Neural progenitor cell (in vitro differentiated cells): Measurements from ENCODE around the gene SORBS2. TPM values are rescaled to one million over a fixed set of nuclear protein-coding genes. Genes with fewer than 3 reads are reported as not detected.

Experiments used
- DNase-seq: peaks from one replicate; pipeline ENCODE4 v3.0.0-alpha.2; 2016; ENCODE audit warnings: low spot score
- H2AFZ ChIP-seq: fragments of 200-600 bp; sonication (generic); replicated peaks from 2 replicates; pipeline ENCODE4 v1.6.1; 2016; ENCODE audit warnings: antibody characterized with exemption
- H3F3A ChIP-seq: fragments of 200-600 bp; sonication (generic); 2 replicates; pipeline ENCODE4 v1.6.1; 2016; ENCODE audit warnings: antibody characterized with exemption, low read depth
- H3K27ac ChIP-seq: fragments of 200-600 bp; sonication (generic); 2 replicates; pipeline ENCODE4 v1.5.1; 2016; ENCODE audit warnings: mild to moderate bottlenecking
- H3K27me3 ChIP-seq: fragments of 200-600 bp; sonication (generic); 2 replicates; pipeline ENCODE4 v1.6.1; 2016; ENCODE audit warnings: mild to moderate bottlenecking, moderate library complexity
- H3K36me3 ChIP-seq: fragments of 200-600 bp; sonication (generic); 2 replicates; pipeline ENCODE4 v1.5.1; 2016
- H3K4me1 ChIP-seq: fragments of 200-600 bp; sonication (generic); 2 replicates; pipeline ENCODE4 v1.6.1; 2016; ENCODE audit warnings: mixed run types
- H3K4me2 ChIP-seq: fragments of 200-600 bp; sonication (generic); 2 replicates; pipeline ENCODE4 v1.6.1; 2016
- H3K4me3 ChIP-seq: fragments of 200-600 bp; sonication (generic); 2 replicates; pipeline ENCODE4 v1.5.1; 2016
- H3K79me2 ChIP-seq: fragments of 200-600 bp; sonication (generic); 2 replicates; pipeline ENCODE4 v1.6.1; 2016; ENCODE audit warnings: low read depth
- H3K9ac ChIP-seq: fragments of 200-600 bp; sonication (generic); 2 replicates; pipeline ENCODE4 v1.6.1; 2016
- H3K9me3 ChIP-seq: fragments of 200-600 bp; sonication (generic); 2 replicates; pipeline ENCODE4 v1.5.1; 2016; ENCODE audit warnings: low read depth
- H4K20me1 ChIP-seq: fragments of 200-600 bp; sonication (generic); 2 replicates; pipeline ENCODE4 v1.6.1; 2016; ENCODE audit warnings: low read depth
- H3K27ac Mint-ChIP-seq: 3 replicates; pipeline ENCODE4 v1.8.0; 2021; ENCODE audit warnings: mixed read lengths
- H3K27me3 Mint-ChIP-seq: 2 replicates; pipeline ENCODE4 v1.8.0; 2022; ENCODE audit warnings: low read depth, mild to moderate bottlenecking, inconsistent platforms, moderate library complexity, mixed read lengths; ENCODE audit not compliant: insufficient read depth
- H3K36me3 Mint-ChIP-seq: 3 replicates; pipeline ENCODE4 v1.8.0; 2021; ENCODE audit warnings: mixed read lengths
- H3K4me1 Mint-ChIP-seq: 3 replicates; pipeline ENCODE4 v1.8.0; 2021; ENCODE audit warnings: mixed read lengths
- H3K4me3 Mint-ChIP-seq: 3 replicates; pipeline ENCODE4 v1.8.0; 2021; ENCODE audit warnings: mild to moderate bottlenecking, moderate library complexity, mixed read lengths
- H3K9me3 Mint-ChIP-seq: 3 replicates; pipeline ENCODE4 v1.8.0; 2020; ENCODE audit warnings: mixed read lengths
- EZH2 ChIP-seq: fragments of 200-600 bp; sonication (generic); IDR thresholded peaks from 2 replicates; pipeline ENCODE4 v1.6.1; 2017; ENCODE audit warnings: antibody characterized with exemption, mild to moderate bottlenecking, moderate library complexity
- EZH2phosphoT487 ChIP-seq: fragments of 200-600 bp; sonication (generic); IDR thresholded peaks from 2 replicates; pipeline ENCODE4 v1.6.1; 2017; ENCODE audit warnings: antibody characterized with exemption
- total RNA-seq: library from RNA; depleted of rRNA; stranded (reverse); fragments of >200 nt; gene quantifications from 2 replicates; pipeline ENCODE4 v1.2.3, GENCODE V29; 2015; ENCODE audit warnings: low replicate concordance
- TF ChIP-seq, protein P1 (sequence below): fragments of 200-600 bp; sonication (generic); IDR thresholded peaks from 2 replicates; pipeline ENCODE4 v1.5.1; 2017; ENCODE audit warnings: antibody characterized with exemption, mild to moderate bottlenecking

SORBS2 gene
- total RNA-seq, 1 donor from 2014 or later = 15.7 TPM

DNA sequence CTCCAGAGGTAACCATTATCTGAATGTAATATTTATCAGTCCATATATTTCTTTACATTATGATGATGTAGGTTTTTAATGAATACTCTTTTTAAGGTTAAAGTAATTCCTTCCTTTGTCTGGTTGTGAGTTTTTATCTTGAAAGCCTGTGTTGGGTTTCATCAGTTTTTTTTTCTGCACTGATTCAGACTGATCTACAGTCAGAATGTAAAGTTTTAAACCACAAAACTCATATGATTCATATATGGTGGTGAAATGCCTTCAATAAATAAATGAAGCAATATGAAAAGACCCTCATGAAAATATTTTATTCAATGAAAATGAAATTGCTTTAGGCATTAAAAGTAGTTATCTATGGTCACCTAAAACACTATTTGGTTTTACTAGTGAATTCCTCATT is 47.1 kb downstream of the SORBS2 start:
- H3K27ac ChIP-seq = no peak overlapping the region
- no peaks in the 10 kb centered on the region for H4K20me1 ChIP-seq
- no peaks in the 10 kb centered on the region for H3K27me3 ChIP-seq
- no peak overlapping the region for H2AFZ ChIP-seq
- no peak overlapping the region for H3K4me2 ChIP-seq
- no peak overlapping the region for H3K27ac Mint-ChIP-seq
- H3K27me3 Mint-ChIP-seq = no peaks in the 10 kb centered on the region
- H3K4me1 Mint-ChIP-seq = no peaks in the 10 kb centered on the region
- H3K4me3 Mint-ChIP-seq = no peak overlapping the region
- no peaks in the 10 kb centered on the region for H3K79me2 ChIP-seq
- H3K4me3 ChIP-seq = no peak overlapping the region
- H3F3A ChIP-seq = no peaks in the 10 kb centered on the region
- DNase-seq = no peak
- no peak overlapping the region for H3K9ac ChIP-seq
- H3K9me3 Mint-ChIP-seq = peaks cover 3% of the 10 kb centered on the region
- peaks cover 8% of the 10 kb centered on the region for H3K36me3 Mint-ChIP-seq
- TF ChIP-seq EZH2phosphoT487 (no peak), EZH2 (no peak)
- TF ChIP-seq, protein P1, sequence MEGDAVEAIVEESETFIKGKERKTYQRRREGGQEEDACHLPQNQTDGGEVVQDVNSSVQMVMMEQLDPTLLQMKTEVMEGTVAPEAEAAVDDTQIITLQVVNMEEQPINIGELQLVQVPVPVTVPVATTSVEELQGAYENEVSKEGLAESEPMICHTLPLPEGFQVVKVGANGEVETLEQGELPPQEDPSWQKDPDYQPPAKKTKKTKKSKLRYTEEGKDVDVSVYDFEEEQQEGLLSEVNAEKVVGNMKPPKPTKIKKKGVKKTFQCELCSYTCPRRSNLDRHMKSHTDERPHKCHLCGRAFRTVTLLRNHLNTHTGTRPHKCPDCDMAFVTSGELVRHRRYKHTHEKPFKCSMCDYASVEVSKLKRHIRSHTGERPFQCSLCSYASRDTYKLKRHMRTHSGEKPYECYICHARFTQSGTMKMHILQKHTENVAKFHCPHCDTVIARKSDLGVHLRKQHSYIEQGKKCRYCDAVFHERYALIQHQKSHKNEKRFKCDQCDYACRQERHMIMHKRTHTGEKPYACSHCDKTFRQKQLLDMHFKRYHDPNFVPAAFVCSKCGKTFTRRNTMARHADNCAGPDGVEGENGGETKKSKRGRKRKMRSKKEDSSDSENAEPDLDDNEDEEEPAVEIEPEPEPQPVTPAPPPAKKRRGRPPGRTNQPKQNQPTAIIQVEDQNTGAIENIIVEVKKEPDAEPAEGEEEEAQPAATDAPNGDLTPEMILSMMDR = no peak
- no peaks in the 10 kb centered on the region for H3K9me3 ChIP-seq
- no peaks in the 10 kb centered on the region for H3K36me3 ChIP-seq
- H3K4me1 ChIP-seq = no peaks in the 10 kb centered on the region

DNA sequence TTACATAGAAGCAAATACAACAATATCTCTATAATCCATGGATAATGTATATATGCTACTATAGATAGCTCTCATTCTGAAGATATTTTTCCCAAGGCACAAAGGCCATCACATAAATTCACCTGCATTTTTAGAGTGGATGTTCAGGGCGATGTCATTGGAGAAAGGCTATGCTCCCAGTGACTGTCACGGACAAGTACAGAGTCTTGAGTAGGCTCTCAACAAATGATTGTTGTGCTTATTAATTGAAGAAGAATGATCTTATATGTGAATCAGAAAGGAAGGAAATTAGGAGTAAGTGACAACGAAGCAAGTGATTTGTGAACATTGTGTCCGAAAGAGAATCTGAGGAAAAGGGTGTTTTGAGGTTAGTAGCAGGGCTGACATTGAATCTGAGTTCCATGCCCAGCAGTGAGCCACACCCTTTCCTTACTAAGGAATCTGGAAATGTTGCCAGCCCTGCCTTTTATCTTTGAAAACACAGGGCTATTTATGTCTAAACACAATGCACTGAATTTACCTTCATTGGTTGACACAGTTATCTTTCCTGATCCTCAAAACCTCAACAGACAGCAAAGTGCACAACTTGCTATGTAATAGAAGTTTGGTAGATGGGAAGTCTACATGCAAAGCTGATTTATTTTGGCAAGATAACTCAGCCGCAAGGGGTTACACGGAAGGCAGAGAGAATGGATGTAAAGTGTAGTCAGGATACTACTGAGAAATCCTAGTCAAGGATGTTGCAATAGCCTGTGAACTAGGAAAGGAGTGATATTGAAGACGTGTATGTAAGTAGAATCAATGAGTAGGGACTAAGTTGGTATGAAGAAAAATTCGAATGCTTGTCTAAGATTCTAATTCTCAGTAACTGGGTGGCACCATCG is 50.4 kb downstream of the SORBS2 start:
- no peaks in the 10 kb centered on the region for H3K27me3 ChIP-seq
- no peaks in the 10 kb centered on the region for H3K36me3 ChIP-seq
- H3K4me2 ChIP-seq = no peak overlapping the region
- H3K27ac ChIP-seq = no peak overlapping the region
- no peak overlapping the region for H2AFZ ChIP-seq
- peaks cover 2% of the 10 kb centered on the region for H3K36me3 Mint-ChIP-seq
- no peaks in the 10 kb centered on the region for H3K79me2 ChIP-seq
- no peak overlapping the region for H3K4me3 ChIP-seq
- no peaks in the 10 kb centered on the region for H3K9me3 ChIP-seq
- no peaks in the 10 kb centered on the region for H3K27me3 Mint-ChIP-seq
- no peak overlapping the region for H3K4me3 Mint-ChIP-seq
- no peaks in the 10 kb centered on the region for H3K4me1 ChIP-seq
- H3K4me1 Mint-ChIP-seq = no peaks in the 10 kb centered on the region
- H3F3A ChIP-seq = no peaks in the 10 kb centered on the region
- DNase-seq = no peak
- H4K20me1 ChIP-seq = no peaks in the 10 kb centered on the region
- no peak overlapping the region for H3K9ac ChIP-seq
- no peak overlapping the region for H3K27ac Mint-ChIP-seq
- TF ChIP-seq EZH2 (no peak), EZH2phosphoT487 (no peak)
- TF ChIP-seq, protein P1 = no peak
- H3K9me3 Mint-ChIP-seq = no peaks in the 10 kb centered on the region

DNA sequence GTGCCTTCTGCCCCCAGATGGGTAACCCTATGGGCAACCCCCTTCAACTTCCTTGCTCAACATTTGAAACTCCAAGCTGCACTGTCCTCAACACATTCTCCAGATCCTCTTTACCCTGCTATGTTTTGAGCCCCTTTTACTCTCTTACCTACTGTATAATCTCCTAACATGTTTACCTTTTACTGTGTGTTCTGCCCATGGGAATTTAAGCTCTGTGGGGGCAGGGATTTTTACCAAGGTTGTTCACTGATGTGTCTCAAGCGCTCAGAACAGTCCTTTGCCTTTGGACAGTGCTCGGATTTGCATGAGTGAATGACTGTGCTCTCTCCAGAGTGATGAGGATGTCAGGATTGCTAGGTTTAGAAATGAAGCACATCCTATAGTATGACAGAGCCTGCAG is 53.2 kb downstream of the SORBS2 start:
- Histone ChIP-seq H3K27me3 (no peaks in the 10 kb centered on the region), H3F3A (no peaks in the 10 kb centered on the region), H3K79me2 (no peaks in the 10 kb centered on the region), H3K27ac (no peak overlapping the region), H2AFZ (no peak overlapping the region), H3K9ac (no peak overlapping the region), H3K36me3 (no peaks in the 10 kb centered on the region), H3K4me3 (no peak overlapping the region), H3K4me1 (no peaks in the 10 kb centered on the region), H3K4me2 (no peak overlapping the region), H3K9me3 (no peaks in the 10 kb centered on the region), H4K20me1 (no peaks in the 10 kb centered on the region)
- no peak overlapping the region for H3K27ac Mint-ChIP-seq
- no peaks in the 10 kb centered on the region for H3K27me3 Mint-ChIP-seq
- TF ChIP-seq EZH2phosphoT487 (no peak), EZH2 (no peak)
- TF ChIP-seq, protein P1 = no peak
- peaks cover 5% of the 10 kb centered on the region for H3K36me3 Mint-ChIP-seq
- no peak for DNase-seq
- no peaks in the 10 kb centered on the region for H3K9me3 Mint-ChIP-seq
- H3K4me3 Mint-ChIP-seq = no peak overlapping the region
- H3K4me1 Mint-ChIP-seq = peaks cover 2% of the 10 kb centered on the region
